K562 (cell line): Measurements from ENCODE around the gene TPD52L2. TPM values are rescaled to one million over a fixed set of nuclear protein-coding genes. Genes with fewer than 3 reads are reported as not detected.

ENCODE experiments used
- ATAC-seq: fragments of 200-7000 bp; cut with Tn5 transposase; 3 replicates; pipeline ENCODE4 v1.9.1; 2020; ENCODE audit warnings: moderate library complexity
- BruUV-seq: library from RNA; stranded (reverse); fragments of 400-500 nt; replicated peaks from 2 replicates; lab custom pipeline; 2021; lab: Mats Ljungman, UMichigan
- CTCF ChIA-PET: fragments of 300-600 bp; formaldehyde crosslinking; extraction: SDS; loops from one replicate; lab custom pipeline; 2021; ENCODE audit warnings: low intra/inter-chr PET ratio; lab: Yijun Ruan, JAX
- POLR2A ChIA-PET: fragments of 300-600, 350-650 bp; sonication (Branson Sonifier 250); formaldehyde crosslinking; extraction: SDS; loops from one replicate; lab custom pipeline; 2021; ENCODE audit warnings: antibody characterized with exemption, inconsistent platforms; lab: Yijun Ruan, JAX
- DNase-seq, 4 experiments: peaks; one replicate each; pipeline versions ENCODE4 v3.0.0 to v3.0.0-alpha.2; 2011 to 2018; ENCODE audit warnings: low spot score in 3 of 4, mixed read lengths in 3 of 4; ENCODE audit errors: extremely low read depth in 1 of 4
- FAIRE-seq: peaks from 2 replicates; lab custom pipeline; 2011; peaks lifted over from hg19 to GRCh38; lab: Jason Lieb, UNC
- H2AFZ ChIP-seq: 2 replicates; pipeline ENCODE4 v1.6.0; 2011; ENCODE audit warnings: low read depth, low read length, control low read depth, inconsistent platforms
- H3K27ac ChIP-seq: fragments of 200-600 bp; 3 replicates; pipeline ENCODE4 v1.8.0; 2011; ENCODE audit warnings: low read depth, mild to moderate bottlenecking, control low read depth, inconsistent platforms, low read length, moderate library complexity, mixed read lengths; ENCODE audit errors: extremely low read depth
- H3K27me3 ChIP-seq, 2 experiments: fragments of 300-600 bp in 1 of 2; 2 replicates in 1 of 2; 3 replicates in 1 of 2; pipeline versions ENCODE4 v1.6.0 to v1.8.0; 2011; ENCODE audit warnings: inconsistent platforms in 2 of 2, low read length in 2 of 2, mild to moderate bottlenecking in 1 of 2, mixed read lengths in 1 of 2, moderate library complexity in 1 of 2; ENCODE audit not compliant: control insufficient read depth in 2 of 2, insufficient read depth in 2 of 2
- H3K36me3 ChIP-seq: fragments of 300-600 bp; 3 replicates; pipeline ENCODE4 v1.8.0; 2011; ENCODE audit warnings: mild to moderate bottlenecking, low read length, inconsistent platforms; ENCODE audit not compliant: control insufficient read depth, insufficient read depth
- H3K4me1 ChIP-seq, 2 experiments: fragments of 200-600 bp in 1 of 2; replicated peaks in 1 of 2; 2 replicates in 1 of 2; 3 replicates in 1 of 2; pipeline versions ENCODE4 v1.5.1 to v1.8.0; 2011; ENCODE audit warnings: inconsistent platforms in 2 of 2, low read length in 2 of 2, mild to moderate bottlenecking in 1 of 2, mixed read lengths in 1 of 2, moderate library complexity in 1 of 2; ENCODE audit not compliant: control insufficient read depth in 2 of 2, insufficient read depth in 2 of 2
- H3K4me2 ChIP-seq: 2 replicates; pipeline ENCODE4 v1.6.1; 2011; ENCODE audit warnings: low read length, control low read depth, inconsistent platforms, mixed read lengths; ENCODE audit not compliant: insufficient read depth
- H3K4me3 ChIP-seq: fragments of 200-600 bp; sonication (generic), shearing (Covaris generic); 2 replicates; pipeline ENCODE4 v1.5.1; 2016; ENCODE audit warnings: control low read depth, inconsistent platforms
- H3K79me2 ChIP-seq: fragments of 200-600 bp; 3 replicates; pipeline ENCODE4 v1.8.0; 2011; ENCODE audit warnings: low read length, inconsistent platforms; ENCODE audit not compliant: control insufficient read depth, insufficient read depth
- H3K9ac ChIP-seq, 2 experiments: 2 replicates each; pipeline versions ENCODE4 v1.6.0 to v1.6.1; 2011; ENCODE audit warnings: low read depth in 2 of 2, low read length in 2 of 2, control low read depth in 1 of 2, inconsistent platforms in 1 of 2, mild to moderate bottlenecking in 1 of 2, mixed read lengths in 1 of 2; ENCODE audit not compliant: insufficient read depth in 1 of 2
- H3K9me1 ChIP-seq: one replicate; pipeline ENCODE4 v1.6.0; 2011; ENCODE audit warnings: inconsistent platforms, mild to moderate bottlenecking, low read length, moderate library complexity; ENCODE audit not compliant: control insufficient read depth, insufficient read depth
- H3K9me3 ChIP-seq: replicated peaks from 2 replicates; pipeline ENCODE4 v1.5.1; 2011; ENCODE audit warnings: low read depth, low read length, inconsistent platforms; ENCODE audit not compliant: control insufficient read depth, insufficient read depth
- H4K20me1 ChIP-seq: replicated peaks from 2 replicates; pipeline ENCODE4 v1.6.1; 2011; ENCODE audit warnings: low read length, inconsistent platforms, mixed read lengths; ENCODE audit not compliant: control insufficient read depth, insufficient read depth
- HMGN3 ChIP-seq: IDR thresholded peaks from 2 replicates; pipeline ENCODE4 v1.6.1; 2011; ENCODE audit warnings: borderline replicate concordance, low read depth, mild to moderate bottlenecking, mixed read lengths, low read length; ENCODE audit not compliant: insufficient read length; ENCODE audit errors: extremely low read depth
- POLR2G ChIP-seq: fragments of 200-400 bp; formaldehyde crosslinking; IDR thresholded peaks from 2 replicates; pipeline ENCODE4 v1.6.1; 2017; ENCODE audit warnings: low read depth, mild to moderate bottlenecking, antibody characterized with exemption, low read length, moderate library complexity
- RBM22 ChIP-seq: fragments of 200-400 bp; formaldehyde crosslinking; IDR thresholded peaks from 2 replicates; pipeline ENCODE4 v1.6.1; 2018; ENCODE audit warnings: low read length, low read depth; ENCODE audit not compliant: poor library complexity, severe bottlenecking
- SAP30 ChIP-seq: fragments of 200-600 bp; sonication (generic); IDR thresholded peaks from 2 replicates; pipeline ENCODE4 v1.6.1; 2012; ENCODE audit warnings: borderline replicate concordance, low read depth, mild to moderate bottlenecking, moderate library complexity, low read length, control low read depth, inconsistent platforms; ENCODE audit not compliant: insufficient read depth, poor library complexity, severe bottlenecking
- WGBS: fragments of 100-300 bp; shearing (Covaris generic); methylation state at CpG from one replicate; pipeline ENCODE4 v1.1.6; 2016; ENCODE audit warnings: low coverage, mixed read lengths; ENCODE audit not compliant: insufficient coverage; ENCODE audit errors: missing lambda C conversion rate; 5-methylcytosine and 5-hydroxymethylcytosine counted together
- in situ Hi-C: fragments of 300-500 bp; cut with MboI; formaldehyde crosslinking; loops from 4 replicates; pipeline ENCODE4 v1.15.0; 2018; ENCODE audit warnings: inconsistent platforms, mixed read lengths
- intact Hi-C: fragments of 100-400 bp; cut with micrococcal nuclease; formaldehyde crosslinking; loops from 2 replicates; pipeline ENCODE4 v1.14.2; 2022
- polyA plus RNA-seq, 8 experiments: library from polyadenylated mRNA; depleted of rRNA in 4 of 8; stranded (reverse) in 5 of 8; unstranded in 3 of 8; fragments of >200 nt; fragmentation: Nextera tagmentation in 2 of 8; fragmentation: Illumina TruSeq in 1 of 8; extraction: Ambion mirVana in 2 of 8; extraction: Trizol in 1 of 8; gene quantifications; 2 replicates each; pipeline versions ENCODE4 v1.2.1 to v1.2.3, GENCODE V29; 2011 to 2014; ENCODE audit warnings: inconsistent platforms in 1 of 8, missing spikeins in 1 of 8
- total RNA-seq, 7 experiments: library from RNA; depleted of rRNA in 6 of 7; stranded (reverse); fragments of >200 nt in 6 of 7; fragmentation: Illumina TruSeq in 2 of 7; extraction: Trizol in 2 of 7; gene quantifications; 2 replicates each; pipeline versions ENCODE4 v1.2.1 to v1.2.3, GENCODE V29; 2011 to 2021; ENCODE audit warnings: low replicate concordance in 1 of 7

Gene TPD52L2
- total and polyA plus RNA-seq, 9 of the 15 experiments (the other 6 are each of a cell fraction or from before 2014, with no cell fraction given) = 1.9 to 117 (median 74.6) TPM

- Histone ChIP-seq H3K4me2 (no peak overlapping the region), H4K20me1 (no peaks in the 10 kb centered on the region), H3K27ac (no peak overlapping the region), H3K79me2 (no peaks in the 10 kb centered on the region), H3K9me3 (no peaks in the 10 kb centered on the region), H2AFZ (no peak overlapping the region), H3K9me1 (no peaks in the 10 kb centered on the region), H3K4me1 (peaks cover 20 to 62% of the 10 kb centered on the region in 2 experiments), H3K4me3 (no peak overlapping the region), H3K9ac (peak overlapping the region in 1 of 2 experiments; percentile 64; a peak in 2 of 4 replicates), H3K27me3 (no peaks in the 10 kb centered on the region), H3K36me3 (no peaks in the 10 kb centered on the region)
- no TSS peak for BruUV-seq
- 48% methylated on average over 10 of the region's 36 CpGs for WGBS
- in situ Hi-C loops = no loop called here
- TF ChIP-seq POLR2G (peak; percentile 63), RBM22 (peak; percentile 6), SAP30 (no peak), HMGN3 (peak; percentile 28)
- intact Hi-C loops = no loop called here
- no peak for FAIRE-seq
- CTCF ChIA-PET = no interaction called here
- POLR2A ChIA-PET = interaction anchor here (0.5 to 2.3 kb wide), 3 partner anchors 9 to 339 kb away, joined by 3 to 13 read pairs (median 4); partner anchors contain the start of gene TPD52L2
- ATAC-seq = no peak
- DNase-seq = no peak
These were observed 9.5 kb upstream of the TPD52L2 start for GRCh38 chr20:63855363-63856097.
